ENCODE results near the gene RSPO1.

Gene RSPO1

GRCh38 chr1:37641059-37641458, 6.4 kb upstream of the RSPO1 start:
- H3K27me3 Mint-ChIP-seq (ENCODE audit: low read depth), result peaks cover 23% of the 10 kb centered on the region
- no peaks in the 10 kb centered on the region for H3K36me3 Mint-ChIP-seq (ENCODE audit: low read depth)
- H3K4me1 Mint-ChIP-seq (ENCODE audit: low read depth), result no peaks in the 10 kb centered on the region
- no peak overlapping the region for H3K4me3 Mint-ChIP-seq
- H3K27ac Mint-ChIP-seq, result no peak overlapping the region
- H3K9me3 Mint-ChIP-seq, result no peaks in the 10 kb centered on the region

GRCh38 chr1:37636435-37636834, 1.7 kb upstream of the RSPO1 start:
- Mint-ChIP-seq H3K27ac (no peak overlapping the region), H3K9me3 (no peaks in the 10 kb centered on the region), H3K4me1 (ENCODE audit: low read depth) (peaks cover 5% of the 10 kb centered on the region), H3K36me3 (ENCODE audit: low read depth) (peaks cover 3% of the 10 kb centered on the region), H3K4me3 (no peak overlapping the region), H3K27me3 (ENCODE audit: low read depth) (peaks cover 51% of the 10 kb centered on the region)

- Mint-ChIP-seq H3K27ac (no peak overlapping the region), H3K4me1 (ENCODE audit: low read depth) (peaks cover 5% of the 10 kb centered on the region), H3K9me3 (no peaks in the 10 kb centered on the region), H3K4me3 (peak overlapping the region; percentile 4), H3K27me3 (ENCODE audit: low read depth) (peaks cover 63% of the 10 kb centered on the region), H3K36me3 (ENCODE audit: low read depth) (peaks cover 3% of the 10 kb centered on the region)
Measured at GRCh38 chr1:37634992-37635902, 555 bp upstream of the RSPO1 start.

- H3K4me3 Mint-ChIP-seq, result no peak overlapping the region
- no peak overlapping the region for H3K27ac Mint-ChIP-seq
- no peaks in the 10 kb centered on the region for H3K9me3 Mint-ChIP-seq
- H3K36me3 Mint-ChIP-seq (ENCODE audit: low read depth), result peaks cover 3% of the 10 kb centered on the region
- H3K27me3 Mint-ChIP-seq (ENCODE audit: low read depth), result peaks cover 77% of the 10 kb centered on the region
- H3K4me1 Mint-ChIP-seq (ENCODE audit: low read depth), result peaks cover 5% of the 10 kb centered on the region
Measured at GRCh38 chr1:37633938-37634243, 801 bp downstream of the RSPO1 start.

- Mint-ChIP-seq H3K27ac (no peak overlapping the region), H3K9me3 (no peaks in the 10 kb centered on the region), H3K36me3 (ENCODE audit: low read depth) (peaks cover 3% of the 10 kb centered on the region), H3K27me3 (ENCODE audit: low read depth) (peaks cover 83% of the 10 kb centered on the region), H3K4me1 (ENCODE audit: low read depth) (peaks cover 5% of the 10 kb centered on the region), H3K4me3 (no peak overlapping the region)
Measured at GRCh38 chr1:37633040-37633937, 1.4 kb downstream of the RSPO1 start.

GRCh38 chr1:37631036-37631435, 3.7 kb downstream of the RSPO1 start:
- H3K36me3 Mint-ChIP-seq (ENCODE audit: low read depth), result peaks cover 3% of the 10 kb centered on the region

GRCh38 chr1:37630426-37631028, 4.2 kb downstream of the RSPO1 start:
- peaks cover 3% of the 10 kb centered on the region for H3K36me3 Mint-ChIP-seq (ENCODE audit: low read depth)
- peaks cover 5% of the 10 kb centered on the region for H3K4me1 Mint-ChIP-seq (ENCODE audit: low read depth)
- H3K27ac Mint-ChIP-seq, result no peak overlapping the region
- no peaks in the 10 kb centered on the region for H3K9me3 Mint-ChIP-seq
- H3K4me3 Mint-ChIP-seq, result no peak overlapping the region
- peaks cover 86% of the 10 kb centered on the region for H3K27me3 Mint-ChIP-seq (ENCODE audit: low read depth)

More at GRCh38 chr1:37631036-37631435, 3.7 kb downstream of the RSPO1 start:
- Mint-ChIP-seq H3K4me3 (no peak overlapping the region), H3K27me3 (ENCODE audit: low read depth) (peaks cover 90% of the 10 kb centered on the region), H3K27ac (no peak overlapping the region), H3K9me3 (no peaks in the 10 kb centered on the region), H3K4me1 (ENCODE audit: low read depth) (peaks cover 5% of the 10 kb centered on the region)

GRCh38 chr1:37629726-37630425, 4.8 kb downstream of the RSPO1 start:
- H3K27me3 Mint-ChIP-seq (ENCODE audit: low read depth), result peaks cover 85% of the 10 kb centered on the region
- H3K4me3 Mint-ChIP-seq, result no peak overlapping the region
- no peaks in the 10 kb centered on the region for H3K36me3 Mint-ChIP-seq (ENCODE audit: low read depth)
- peaks cover 4% of the 10 kb centered on the region for H3K4me1 Mint-ChIP-seq (ENCODE audit: low read depth)
- H3K9me3 Mint-ChIP-seq, result no peaks in the 10 kb centered on the region
- H3K27ac Mint-ChIP-seq, result no peak overlapping the region

GRCh38 chr1:37629008-37629407, 5.7 kb downstream of the RSPO1 start:
- peaks cover 4% of the 10 kb centered on the region for H3K4me1 Mint-ChIP-seq (ENCODE audit: low read depth)
- no peaks in the 10 kb centered on the region for H3K36me3 Mint-ChIP-seq (ENCODE audit: low read depth)
- H3K4me3 Mint-ChIP-seq, result no peak overlapping the region
- no peaks in the 10 kb centered on the region for H3K9me3 Mint-ChIP-seq
- peaks cover 86% of the 10 kb centered on the region for H3K27me3 Mint-ChIP-seq (ENCODE audit: low read depth)
- H3K27ac Mint-ChIP-seq, result no peak overlapping the region

GRCh38 chr1:37628026-37628556, 6.6 kb downstream of the RSPO1 start:
- Mint-ChIP-seq H3K9me3 (no peaks in the 10 kb centered on the region), H3K27me3 (ENCODE audit: low read depth) (peaks cover 77% of the 10 kb centered on the region), H3K36me3 (ENCODE audit: low read depth) (no peaks in the 10 kb centered on the region), H3K4me3 (no peak overlapping the region), H3K4me1 (ENCODE audit: low read depth) (peaks cover 4% of the 10 kb centered on the region), H3K27ac (no peak overlapping the region)

- no peak overlapping the region for H3K27ac Mint-ChIP-seq
- no peaks in the 10 kb centered on the region for H3K9me3 Mint-ChIP-seq
- peaks cover 37% of the 10 kb centered on the region for H3K27me3 Mint-ChIP-seq (ENCODE audit: low read depth)
Measured at GRCh38 chr1:37622131-37622530, 12.6 kb downstream of the RSPO1 start.

GRCh38 chr1:37621326-37621870, 13.3 kb downstream of the RSPO1 start:
- Mint-ChIP-seq H3K9me3 (no peaks in the 10 kb centered on the region), H3K36me3 (ENCODE audit: low read depth) (no peaks in the 10 kb centered on the region), H3K27me3 (ENCODE audit: low read depth) (peaks cover 35% of the 10 kb centered on the region), H3K27ac (no peak overlapping the region), H3K4me3 (no peak overlapping the region), H3K4me1 (ENCODE audit: low read depth) (no peaks in the 10 kb centered on the region)

More at GRCh38 chr1:37622131-37622530, 12.6 kb downstream of the RSPO1 start:
- no peak overlapping the region for H3K4me3 Mint-ChIP-seq
- no peaks in the 10 kb centered on the region for H3K36me3 Mint-ChIP-seq (ENCODE audit: low read depth)
- H3K4me1 Mint-ChIP-seq (ENCODE audit: low read depth), result no peaks in the 10 kb centered on the region

GRCh38 chr1:37620707-37621106, 14.0 kb downstream of the RSPO1 start:
- H3K4me3 Mint-ChIP-seq, result no peak overlapping the region
- H3K27me3 Mint-ChIP-seq (ENCODE audit: low read depth), result peaks cover 35% of the 10 kb centered on the region
- no peaks in the 10 kb centered on the region for H3K36me3 Mint-ChIP-seq (ENCODE audit: low read depth)
- H3K9me3 Mint-ChIP-seq, result no peaks in the 10 kb centered on the region
- no peak overlapping the region for H3K27ac Mint-ChIP-seq
- H3K4me1 Mint-ChIP-seq (ENCODE audit: low read depth), result no peaks in the 10 kb centered on the region
